GM20000 (cell line): ENCODE results near the gene NXPE3.

ENCODE experiments used
- DNase-seq: peaks from one replicate; pipeline ENCODE4 v3.0.0; 2012; ENCODE audit warnings: low spot score
- CTCF ChIP-seq: IDR thresholded peaks from 2 replicates; pipeline ENCODE4 v1.5.1; 2012; ENCODE audit warnings: mild to moderate bottlenecking, control low read depth; ENCODE audit errors: extremely low read depth, missing control alignments

NXPE3 gene

GRCh38 chr3:101833446-101833974 lies 54.5 kb downstream of the NXPE3 start:
- DNase-seq: no peak
- TF ChIP-seq CTCF: no peak

- TF ChIP-seq CTCF: no peak
- no peak for DNase-seq
Measured at GRCh38 chr3:101835676-101836075, 56.7 kb downstream of the NXPE3 start.

- DNase-seq: no peak
- TF ChIP-seq CTCF: no peak
Measured at GRCh38 chr3:101836160-101836559, 57.1 kb downstream of the NXPE3 start.

GRCh38 chr3:101836652-101837598 lies 57.9 kb downstream of the NXPE3 start:
- TF ChIP-seq CTCF: no peak
- no peak for DNase-seq

GRCh38 chr3:101838691-101839090 lies 59.7 kb downstream of the NXPE3 start:
- TF ChIP-seq CTCF: no peak
- DNase-seq: no peak

- TF ChIP-seq CTCF: no peak
- no peak for DNase-seq
Measured at GRCh38 chr3:101840066-101840465, 61.1 kb downstream of the NXPE3 start.

GRCh38 chr3:101842245-101842934 lies 63.4 kb downstream of the NXPE3 start:
- DNase-seq: no peak
- TF ChIP-seq CTCF: no peak
